Activated naive CD8-positive, alpha-beta T cell treated with anti-CD3 and anti-CD28 coated beads, Interleukin-2, amount 10 ng/mL, durations not matched to agents 7 days and 5 days (primary cell): ENCODE data around the gene CDC45. TPM values are rescaled to one million over a fixed set of nuclear protein-coding genes. Genes with fewer than 3 reads are reported as not detected.
"Not testable (repeated sequence)": the region's sequence is repeated elsewhere in the genome, so short reads cannot be mapped to it uniquely, and the experiment has no call there.

Source experiments
- ATAC-seq: fragments of 150-1000 bp; cut with Tn5 transposase; one replicate; pipeline ENCODE4 v1.10.0; 2021; ENCODE audit warnings: low read depth, moderate library complexity
- POLR2A ChIA-PET: fragments of 350-600 bp; sonication (Branson Sonifier 250); formaldehyde crosslinking; loops from one replicate; lab custom pipeline; 2021; ENCODE audit warnings: antibody characterized with exemption; lab: Charles Lee
- DNase-seq: peaks from one replicate; pipeline ENCODE4 v3.0.0; 2021
- H3K27ac Mint-ChIP-seq: one replicate; pipeline ENCODE4 v1.8.0; 2022; ENCODE audit warnings: mild to moderate bottlenecking, mixed read lengths
- H3K27me3 Mint-ChIP-seq: one replicate; pipeline ENCODE4 v1.8.0; 2022; ENCODE audit warnings: mild to moderate bottlenecking, moderate library complexity, mixed read lengths
- H3K36me3 Mint-ChIP-seq: one replicate; pipeline ENCODE4 v1.8.0; 2021; ENCODE audit warnings: mild to moderate bottlenecking, mixed read lengths
- H3K4me1 Mint-ChIP-seq: one replicate; pipeline ENCODE4 v1.8.0; 2021; ENCODE audit warnings: mixed read lengths
- H3K4me3 Mint-ChIP-seq: one replicate; pipeline ENCODE4 v1.8.0; 2022; ENCODE audit warnings: mild to moderate bottlenecking, moderate library complexity, mixed read lengths
- H3K9me3 Mint-ChIP-seq: one replicate; pipeline ENCODE4 v1.8.0; 2021; ENCODE audit warnings: mixed read lengths
- total RNA-seq, 2 experiments: library from RNA; stranded (reverse); gene quantifications; one replicate each; pipeline ENCODE4 v1.2.3, GENCODE V29; 2021

Gene CDC45
- total RNA-seq, 2 experiments from 2014 or later = 54.2 to 56.1 TPM

DNA sequence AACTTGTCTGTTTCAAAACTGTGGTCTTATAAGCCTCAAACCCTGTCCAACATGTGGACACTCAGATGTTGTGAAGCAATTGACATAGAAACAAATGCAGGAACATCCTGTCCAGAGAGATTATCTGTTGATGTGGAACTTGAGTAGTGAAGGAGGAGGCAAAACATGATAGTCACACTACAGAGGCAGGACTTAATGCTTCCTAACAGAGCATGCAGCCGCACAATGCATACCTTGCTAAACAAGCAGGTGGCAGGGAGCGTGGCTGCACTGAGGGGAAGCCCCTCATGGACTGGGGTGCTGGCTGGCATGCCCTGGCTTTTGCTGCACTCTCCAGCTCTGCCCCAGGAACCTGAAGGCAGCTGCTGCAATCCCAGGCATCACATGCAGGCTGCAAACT is 37.6 kb upstream of the CDC45 start:
- H3K27ac Mint-ChIP-seq = no peak overlapping the region
- H3K4me3 Mint-ChIP-seq = no peak overlapping the region
- peaks cover 26% of the 10 kb centered on the region for H3K4me1 Mint-ChIP-seq
- no peak for DNase-seq
- peaks cover 16% of the 10 kb centered on the region for H3K36me3 Mint-ChIP-seq
- no peak for ATAC-seq
- no peaks in the 10 kb centered on the region for H3K9me3 Mint-ChIP-seq
- no peaks in the 10 kb centered on the region for H3K27me3 Mint-ChIP-seq
- POLR2A ChIA-PET = no interaction called here

DNA sequence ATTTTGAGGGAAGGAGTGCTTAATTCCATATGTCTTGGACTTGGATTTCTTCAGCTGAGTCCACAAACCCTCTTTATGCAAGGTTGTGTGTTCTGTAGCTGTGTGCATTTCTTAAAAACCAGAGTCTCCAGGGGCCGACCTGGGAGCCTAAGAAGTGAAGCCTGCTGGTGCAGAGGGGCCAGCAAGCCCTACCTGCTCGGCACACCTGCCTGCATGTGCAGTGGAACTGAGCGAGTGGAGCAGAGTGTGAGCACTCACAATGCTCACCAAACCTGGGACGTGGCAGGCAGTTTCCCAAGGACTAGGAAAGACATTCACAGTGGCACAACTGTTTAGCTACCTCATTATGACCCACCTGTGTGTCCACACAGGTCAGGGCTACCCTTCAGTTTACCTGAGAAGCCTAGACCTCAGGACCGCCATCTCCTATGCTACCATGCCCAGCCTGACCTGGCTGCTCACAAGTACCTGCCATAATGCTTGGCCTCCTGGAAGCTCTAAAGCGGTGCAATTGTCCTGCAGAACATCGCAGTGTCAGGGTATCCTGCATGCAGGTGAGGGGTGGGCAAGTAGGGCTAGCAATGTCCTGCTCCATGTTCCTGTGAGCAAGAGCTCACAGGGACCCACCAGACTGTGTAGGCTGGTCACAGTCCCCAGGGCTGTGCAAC is 36.0 kb upstream of the CDC45 start:
- no peak for ATAC-seq
- no peak overlapping the region for H3K27ac Mint-ChIP-seq
- no peaks in the 10 kb centered on the region for H3K9me3 Mint-ChIP-seq
- peaks cover 14% of the 10 kb centered on the region for H3K36me3 Mint-ChIP-seq
- H3K4me1 Mint-ChIP-seq = peaks cover 29% of the 10 kb centered on the region
- H3K27me3 Mint-ChIP-seq = no peaks in the 10 kb centered on the region
- POLR2A ChIA-PET = interaction anchor here (5.0 kb wide), 1 partner anchor 10 kb away, joined by 70 read pairs; the partner anchor contains the start of genes HIRA and MRPL40
- no peak for DNase-seq
- H3K4me3 Mint-ChIP-seq = no peak overlapping the region

DNA sequence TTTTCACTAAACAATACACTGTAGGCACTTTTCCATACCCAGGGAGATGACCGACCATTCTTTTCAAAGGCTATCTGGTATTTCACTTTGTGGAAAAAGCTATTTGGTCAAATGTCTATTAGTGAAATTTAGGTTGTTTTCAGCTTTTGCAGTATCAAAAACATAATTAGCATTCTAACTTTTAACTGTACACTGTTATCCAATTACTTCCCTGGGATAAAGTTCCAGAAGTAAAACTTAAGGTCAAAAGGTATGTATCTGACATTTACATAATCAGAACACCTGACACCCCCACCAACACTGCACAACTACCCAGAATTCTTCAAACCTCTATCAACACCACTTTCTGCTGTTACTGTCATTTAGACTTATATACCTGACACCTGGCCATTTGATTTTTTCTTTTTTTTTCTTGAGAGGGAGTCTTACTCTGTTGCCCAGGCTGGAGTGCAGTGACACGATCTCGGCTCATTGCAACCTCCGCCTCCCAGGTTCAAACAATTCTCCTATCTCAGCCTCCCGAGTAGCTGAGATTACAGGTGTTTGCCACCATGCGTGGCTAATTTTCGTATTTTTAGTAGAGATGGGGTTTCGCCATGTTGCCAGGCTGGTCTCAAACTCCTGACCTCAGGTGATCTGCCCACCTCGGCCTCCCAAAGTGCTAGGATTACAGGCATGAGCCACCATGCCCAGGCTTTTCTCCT is 34.3 kb upstream of the CDC45 start:
- POLR2A ChIA-PET = interaction anchor here (0.7 to 5.0 kb wide), 2 partner anchors 12 to 34 kb away, joined by 3 to 70 read pairs; partner anchors contain the start of genes CDC45, HIRA and MRPL40
- H3K4me1 Mint-ChIP-seq = peaks cover 31% of the 10 kb centered on the region
- ATAC-seq = not testable (repeated sequence)

DNA sequence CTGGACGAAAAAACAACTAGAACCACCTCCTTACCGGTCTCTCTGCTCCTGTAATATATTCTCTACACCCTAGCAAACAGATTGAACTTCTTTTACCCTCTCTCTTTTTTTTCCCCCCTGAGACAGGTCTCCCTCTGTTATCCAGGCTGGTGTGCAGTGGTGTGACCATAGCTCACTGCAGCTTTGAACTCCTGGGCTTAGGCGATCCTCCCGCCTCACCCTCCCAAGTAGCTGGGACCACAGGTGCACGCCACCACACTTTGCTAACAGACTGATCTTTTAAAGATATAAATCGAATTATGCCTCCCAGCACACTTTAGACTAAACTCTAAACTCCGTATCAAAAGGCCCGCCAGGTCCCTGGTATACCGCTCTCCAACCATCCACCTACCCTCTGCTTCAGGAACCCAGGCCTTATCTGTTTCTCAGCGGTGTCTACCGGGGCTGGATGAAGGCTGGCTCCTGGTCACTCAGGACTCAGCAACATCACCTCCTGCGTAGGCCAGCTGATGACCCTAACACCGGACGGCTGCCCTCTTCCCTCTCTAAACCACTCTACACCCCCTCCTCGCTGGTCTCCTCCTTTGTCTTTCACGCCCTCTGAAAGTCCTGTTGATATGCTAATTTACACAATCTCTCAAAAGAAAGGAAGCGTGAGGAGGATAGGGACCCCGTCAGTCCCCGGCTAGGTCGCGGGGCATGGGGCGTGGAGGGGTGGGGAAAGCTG is 33.0 kb upstream of the CDC45 start:
- no peak for ATAC-seq
- H3K27me3 Mint-ChIP-seq = no peaks in the 10 kb centered on the region
- H3K27ac Mint-ChIP-seq = peak overlapping the region; percentile 75
- no peak for DNase-seq
- POLR2A ChIA-PET = interaction anchor here (0.6 to 5.0 kb wide), 7 partner anchors 13 to 302 kb away, joined by 3 to 70 read pairs (median 3); partner anchors contain the start of genes CDC45, CLTCL1, ESS2 and HIRA
- peaks cover 33% of the 10 kb centered on the region for H3K4me1 Mint-ChIP-seq
- H3K9me3 Mint-ChIP-seq = no peaks in the 10 kb centered on the region
- H3K36me3 Mint-ChIP-seq = peaks cover 14% of the 10 kb centered on the region
- H3K4me3 Mint-ChIP-seq = peak overlapping the region; percentile 97

More for the DNA sequence above, 34.3 kb upstream of the CDC45 start:
- Mint-ChIP-seq H3K4me3 (peak overlapping the region; percentile 13), H3K36me3 (peaks cover 14% of the 10 kb centered on the region)
- H3K27me3 Mint-ChIP-seq, H3K9me3 Mint-ChIP-seq, H3K27ac Mint-ChIP-seq, DNase-seq: not testable (repeated sequence)

DNA sequence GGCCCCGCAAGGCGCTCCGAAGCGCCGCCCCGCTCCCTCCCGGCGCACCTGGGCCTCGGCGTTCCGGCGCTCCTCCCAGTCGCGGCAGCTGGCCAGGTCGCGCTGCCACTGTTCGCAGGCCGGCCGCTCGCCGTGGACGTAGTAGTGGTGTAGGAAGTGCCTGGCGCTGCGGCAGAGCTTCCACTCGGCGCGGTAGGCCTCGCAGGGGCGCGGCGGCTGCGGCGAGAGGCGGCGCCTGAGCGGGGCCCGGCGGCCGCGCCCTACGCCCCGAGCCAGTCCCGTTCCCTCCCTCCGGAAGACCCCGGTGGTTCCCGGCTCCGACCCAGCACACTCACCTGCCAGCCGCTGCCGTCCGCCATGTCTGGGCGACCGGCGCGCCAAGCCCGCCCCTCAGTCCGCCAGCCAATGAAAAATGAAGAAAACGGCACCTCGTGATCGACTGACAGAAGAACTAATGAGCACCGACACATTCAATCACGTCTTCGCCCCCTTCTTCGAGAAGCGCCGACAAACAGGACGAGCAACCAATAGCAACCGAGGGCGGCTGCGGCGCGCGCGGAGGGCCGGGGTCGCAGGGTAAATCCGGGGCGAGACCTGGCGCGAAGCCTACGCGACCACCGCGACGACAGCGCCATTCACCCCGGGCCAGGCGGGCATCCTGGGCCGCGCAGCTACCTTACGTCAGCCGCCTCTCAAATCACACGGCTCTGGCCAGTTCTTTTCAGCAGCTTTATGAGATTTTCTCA is 32.2 kb upstream of the CDC45 start, which contains the start of gene C22orf39:
Gene C22orf39, minus strand, starts transcription at position 382 of the 746 bp plus-strand sequence. Its CDS starts 23 bp downstream, at position 359.
- peak; percentile 84 for DNase-seq
- POLR2A ChIA-PET = interaction anchor here (1.0 to 5.0 kb wide), 7 partner anchors 14 to 303 kb away, joined by 3 to 70 read pairs (median 3); partner anchors contain the start of genes CDC45, CLTCL1, ESS2 and HIRA
- Mint-ChIP-seq H3K4me1 (peaks cover 33% of the 10 kb centered on the region), H3K36me3 (peaks cover 11% of the 10 kb centered on the region), H3K9me3 (no peaks in the 10 kb centered on the region), H3K27ac (peak within 1 kb of the TSS; percentile 97), H3K27me3 (no peaks in the 10 kb centered on the region), H3K4me3 (peak within 1 kb of the TSS; percentile 97)
- peak; percentile 93 for ATAC-seq

DNA sequence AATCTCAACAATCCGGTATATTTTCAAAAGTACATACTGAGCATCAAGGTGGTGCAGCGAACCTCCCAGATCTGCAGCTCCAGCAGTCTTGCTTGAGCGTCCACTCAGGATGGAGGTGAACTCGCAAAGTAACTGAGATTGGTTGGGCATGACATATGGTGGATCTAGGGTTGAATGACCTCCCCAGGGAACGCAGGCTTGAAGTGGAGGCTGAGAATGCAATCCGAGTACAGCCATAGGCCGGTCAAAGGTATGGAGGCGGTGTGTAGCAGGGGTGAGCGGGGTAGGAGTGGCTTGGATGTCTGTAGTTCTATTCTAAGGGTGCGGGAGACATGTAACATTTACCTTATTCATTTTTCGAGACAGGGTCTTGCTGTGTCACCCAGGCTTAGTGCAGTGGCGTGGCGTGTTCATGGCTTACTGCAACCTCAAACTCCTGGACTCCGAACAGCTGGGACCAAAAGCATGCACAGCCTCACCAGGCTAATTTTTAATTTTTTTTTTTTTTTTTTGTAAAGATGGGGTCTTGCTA is 31.6 kb upstream of the CDC45 start:
- H3K9me3 Mint-ChIP-seq = no peaks in the 10 kb centered on the region
- POLR2A ChIA-PET = interaction anchor here (1.0 to 5.0 kb wide), 5 partner anchors 14 to 304 kb away, joined by 3 to 70 read pairs (median 4); partner anchors contain the start of genes CDC45, ESS2, HIRA and MRPL40
- no peaks in the 10 kb centered on the region for H3K27me3 Mint-ChIP-seq
- H3K4me3 Mint-ChIP-seq = peak overlapping the region; percentile 97
- no peak for DNase-seq
- peaks cover 11% of the 10 kb centered on the region for H3K36me3 Mint-ChIP-seq
- H3K4me1 Mint-ChIP-seq = peaks cover 31% of the 10 kb centered on the region
- ATAC-seq = peak; percentile 25
- H3K27ac Mint-ChIP-seq = peak overlapping the region; percentile 97

DNA sequence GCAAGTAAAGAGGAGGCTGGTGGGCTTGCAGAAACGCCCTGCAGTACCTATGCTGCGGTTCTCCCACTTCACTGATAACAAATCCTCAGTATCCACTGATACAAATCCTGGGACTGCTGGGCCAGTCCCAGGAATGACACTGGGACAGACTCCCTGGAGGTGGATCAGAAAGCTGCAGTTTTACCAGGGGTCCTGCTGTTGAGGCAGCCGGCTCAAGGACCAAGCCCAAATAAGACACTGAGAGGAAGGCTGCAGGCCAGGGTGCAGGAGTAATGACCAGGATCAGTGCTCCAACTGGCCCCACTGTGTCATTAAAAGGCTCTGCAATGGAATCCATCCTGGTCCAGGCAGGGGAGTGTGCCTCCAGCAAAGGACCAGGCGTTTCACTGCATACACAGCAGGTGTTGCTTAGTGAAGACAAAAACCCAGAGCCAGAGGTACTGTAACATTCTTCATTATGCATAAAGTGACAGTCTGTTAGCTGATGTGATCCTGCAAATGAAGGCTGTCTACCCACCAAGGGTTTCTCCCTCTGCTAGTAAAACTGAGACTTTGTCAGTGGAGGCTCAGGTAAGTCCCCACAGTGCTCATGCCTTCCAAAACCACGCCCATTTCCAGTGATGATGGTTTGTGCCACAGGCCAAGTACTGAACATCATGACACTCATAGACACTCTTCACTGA is 30.8 kb upstream of the CDC45 start:
- DNase-seq (no peak), ATAC-seq (no peak)
- Mint-ChIP-seq H3K9me3 (no peaks in the 10 kb centered on the region), H3K4me3 (peak overlapping the region; percentile 97), H3K27ac (peak overlapping the region; percentile 97), H3K27me3 (no peaks in the 10 kb centered on the region), H3K4me1 (peaks cover 29% of the 10 kb centered on the region), H3K36me3 (peaks cover 9% of the 10 kb centered on the region)
- POLR2A ChIA-PET = interaction anchor here (2.4 to 5.0 kb wide), 2 partner anchors 15 to 31 kb away, joined by 7 to 70 read pairs; partner anchors contain the start of genes CDC45, HIRA, MRPL40 and UFD1

DNA sequence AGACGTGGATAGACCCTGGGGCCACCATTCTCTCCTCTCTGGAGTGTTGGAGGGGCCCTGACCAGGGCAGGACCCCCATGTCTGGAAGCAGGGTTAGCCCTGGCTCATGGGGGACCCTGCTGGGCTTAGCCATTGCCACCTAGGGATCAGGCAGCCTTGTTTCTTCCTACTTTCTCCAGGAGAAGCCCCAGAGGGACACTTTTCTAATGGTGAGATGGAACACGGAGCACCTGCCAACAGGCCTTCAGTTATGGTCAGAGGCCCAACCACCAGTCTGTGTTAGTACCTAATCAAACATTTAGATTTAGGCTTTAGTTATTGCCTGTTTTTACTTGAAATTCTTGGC is 30.3 kb upstream of the CDC45 start:
- Mint-ChIP-seq H3K36me3 (peaks cover 8% of the 10 kb centered on the region), H3K9me3 (no peaks in the 10 kb centered on the region), H3K4me3 (no peak overlapping the region), H3K27ac (no peak overlapping the region), H3K4me1 (peaks cover 27% of the 10 kb centered on the region), H3K27me3 (no peaks in the 10 kb centered on the region)
- DNase-seq (no peak), ATAC-seq (no peak)
- POLR2A ChIA-PET = no interaction called here

DNA sequence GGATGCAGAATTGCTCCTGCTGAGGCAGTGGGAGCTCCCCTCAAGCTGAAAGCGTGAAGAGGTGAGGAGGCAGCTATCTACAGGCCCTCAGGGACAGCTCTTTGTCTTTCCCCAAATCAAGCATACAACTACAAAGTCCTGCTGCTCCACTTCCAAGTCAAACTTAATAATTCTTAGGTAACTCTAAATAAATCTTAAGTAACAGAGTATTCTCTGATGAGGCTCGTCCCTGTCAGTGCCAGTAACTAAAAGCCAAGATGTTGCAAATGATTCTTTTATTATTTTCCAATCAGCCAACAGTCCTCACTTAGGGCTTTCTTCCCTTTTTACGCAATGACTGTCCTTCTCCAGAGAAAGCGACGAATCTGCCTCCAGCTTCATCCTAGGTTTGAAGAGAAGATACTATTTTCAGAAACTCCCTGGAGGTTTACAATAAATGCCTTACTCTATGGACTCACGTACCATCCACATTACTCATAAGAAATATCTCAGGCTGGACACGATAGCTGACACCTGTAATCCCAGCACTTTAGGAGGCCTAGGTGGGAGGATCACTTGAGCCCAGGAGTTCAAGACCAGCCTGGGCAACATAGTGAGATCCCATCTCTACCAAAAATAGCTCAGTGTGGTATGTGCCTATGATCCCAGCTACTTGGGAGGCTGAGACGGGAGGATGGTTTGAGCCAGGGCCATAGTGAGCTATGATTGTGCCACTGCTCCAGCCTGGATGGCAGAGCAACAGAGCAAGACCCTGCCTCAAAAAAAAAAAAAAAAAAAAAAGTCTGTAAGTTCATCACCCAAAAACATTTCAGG is 29.2 kb upstream of the CDC45 start:
- ATAC-seq = no peak
- Mint-ChIP-seq H3K27me3 (no peaks in the 10 kb centered on the region), H3K36me3 (peaks cover 4% of the 10 kb centered on the region), H3K9me3 (no peaks in the 10 kb centered on the region), H3K4me1 (peaks cover 19% of the 10 kb centered on the region), H3K27ac (no peak overlapping the region), H3K4me3 (no peak overlapping the region)
- POLR2A ChIA-PET = interaction anchor here (1.1 kb wide), 1 partner anchor 19 kb away, joined by 4 read pairs; the partner anchor contains the start of gene HIRA
- no peak for DNase-seq

DNA sequence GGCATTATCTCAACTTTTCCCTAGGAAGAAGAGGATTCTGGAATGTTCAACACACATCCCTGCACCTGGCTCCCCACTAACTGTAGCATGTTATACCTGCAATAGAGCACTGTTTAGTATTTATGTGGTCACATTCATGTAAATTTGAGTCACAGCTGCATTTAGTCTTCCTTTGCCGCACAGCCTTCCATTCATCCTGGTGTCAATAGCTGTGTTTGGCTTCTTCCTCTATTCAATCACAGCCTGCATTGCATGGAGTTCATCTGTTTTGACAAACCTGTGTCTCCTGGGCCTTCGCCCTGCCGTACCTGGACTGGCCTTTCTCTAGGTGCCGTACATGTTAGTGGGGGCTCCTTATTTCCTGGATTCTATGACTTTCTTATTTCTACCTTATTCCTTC is 28.1 kb upstream of the CDC45 start:
- Mint-ChIP-seq H3K27ac (no peak overlapping the region), H3K36me3 (peaks cover 5% of the 10 kb centered on the region), H3K4me1 (peaks cover 17% of the 10 kb centered on the region), H3K4me3 (no peak overlapping the region), H3K27me3 (no peaks in the 10 kb centered on the region), H3K9me3 (no peaks in the 10 kb centered on the region)
- POLR2A ChIA-PET = no interaction called here
- no peak for DNase-seq
- ATAC-seq = no peak

DNA sequence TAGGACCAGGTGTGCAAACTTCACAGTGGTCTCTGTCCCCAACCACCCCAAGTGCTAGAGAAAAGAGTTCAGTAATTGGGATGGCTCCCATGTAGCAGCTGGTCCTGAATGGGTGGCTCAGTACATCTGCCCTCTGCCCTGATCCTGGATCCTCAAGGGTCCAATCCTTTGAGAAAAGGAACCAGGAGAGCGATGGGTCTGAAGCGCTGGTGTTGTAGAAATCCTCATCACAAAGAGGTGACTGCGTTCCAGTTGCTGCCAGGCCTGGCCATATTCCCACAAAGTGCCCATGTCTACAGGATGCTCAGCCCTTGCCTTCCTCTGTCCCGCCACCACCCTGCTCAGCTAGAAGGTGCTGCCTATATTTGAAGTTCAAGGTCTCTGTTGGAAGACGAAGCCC is 26.0 kb upstream of the CDC45 start:
- POLR2A ChIA-PET = no interaction called here
- no peaks in the 10 kb centered on the region for H3K27me3 Mint-ChIP-seq
- H3K27ac Mint-ChIP-seq = no peak overlapping the region
- DNase-seq (no peak), ATAC-seq (no peak)
- no peaks in the 10 kb centered on the region for H3K9me3 Mint-ChIP-seq
- no peak overlapping the region for H3K4me3 Mint-ChIP-seq
- peaks cover 8% of the 10 kb centered on the region for H3K4me1 Mint-ChIP-seq
- peaks cover 5% of the 10 kb centered on the region for H3K36me3 Mint-ChIP-seq
